Stimulated activated CD4-positive, alpha-beta T cell treated with anti-CD3 and anti-CD28 coated beads, Interleukin-2, amount 100 ng/mL, for 4 hours (primary cell): ENCODE measurements around the gene FAM181A.

Experiments
- DNase-seq: peaks from one replicate; pipeline ENCODE4 v3.0.0-alpha.2; 2020; ENCODE audit warnings: low read depth

Gene FAM181A

GRCh38 chr14:93978735-93979134 is 51.6 kb downstream of the FAM181A start:
- DNase-seq, result no peak
